ENCODE measurements around the gene C2CD3.
A peak's percentile ranks its signal among the peaks of the same experiment; 100 is the strongest.

Gene C2CD3

DNA sequence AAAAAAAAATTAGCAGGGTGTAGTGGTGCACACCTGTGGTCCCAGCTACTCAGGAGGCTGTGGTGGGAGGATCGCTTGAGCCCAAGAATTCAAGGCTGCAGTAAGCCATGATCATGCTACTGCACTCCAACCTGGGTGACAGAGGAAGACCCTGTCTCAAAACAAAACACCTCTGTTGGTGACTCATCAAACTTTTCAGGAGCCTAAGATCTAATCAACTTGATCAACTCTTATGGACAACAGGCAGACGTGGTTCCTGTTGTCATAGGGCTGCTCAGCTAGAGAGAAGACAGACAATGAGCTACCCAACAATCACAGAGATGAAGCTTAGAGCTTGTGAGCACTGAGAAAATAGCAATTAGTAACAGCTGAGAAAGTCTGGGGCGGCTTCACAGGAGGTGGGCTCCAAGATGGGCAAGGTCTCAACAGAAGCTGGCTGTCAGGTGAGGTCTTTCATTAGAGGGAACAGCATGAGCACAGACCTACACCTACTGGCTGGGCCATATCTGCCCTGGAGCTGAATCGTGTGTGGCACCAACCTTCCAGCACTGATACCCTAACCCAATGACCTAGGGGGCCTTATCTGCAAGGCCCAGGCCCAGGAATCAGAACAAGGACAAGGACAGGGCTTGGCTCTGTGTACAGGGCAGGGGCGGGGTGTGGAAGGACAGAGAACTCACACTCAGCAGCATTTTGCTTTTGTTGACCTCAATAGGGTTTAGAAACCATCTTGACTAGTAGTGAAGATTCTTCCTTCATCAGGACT lies 154.7 kb downstream of the C2CD3 start:
- no peak for DNase-seq

DNA sequence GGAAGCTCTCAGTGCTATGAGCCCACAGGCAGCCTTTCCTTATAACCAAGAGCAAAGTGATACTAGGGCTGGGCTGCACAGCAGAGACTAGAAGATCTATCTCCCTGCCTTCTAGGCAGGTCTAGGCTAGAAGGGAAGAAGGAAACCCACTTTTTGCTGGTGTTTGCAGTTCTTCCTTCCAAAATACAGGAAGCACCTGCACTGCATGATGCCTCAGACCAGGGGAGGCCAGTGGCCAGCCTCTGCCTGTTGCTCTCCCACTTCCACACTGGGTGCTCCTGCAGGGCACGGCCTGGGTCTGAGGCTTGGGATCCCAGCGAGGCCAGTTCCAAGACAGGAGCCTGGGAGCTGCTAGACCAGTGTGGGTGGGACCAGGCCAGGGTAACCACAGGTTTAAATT lies 155.9 kb downstream of the C2CD3 start:
- DNase-seq = no peak

DNA sequence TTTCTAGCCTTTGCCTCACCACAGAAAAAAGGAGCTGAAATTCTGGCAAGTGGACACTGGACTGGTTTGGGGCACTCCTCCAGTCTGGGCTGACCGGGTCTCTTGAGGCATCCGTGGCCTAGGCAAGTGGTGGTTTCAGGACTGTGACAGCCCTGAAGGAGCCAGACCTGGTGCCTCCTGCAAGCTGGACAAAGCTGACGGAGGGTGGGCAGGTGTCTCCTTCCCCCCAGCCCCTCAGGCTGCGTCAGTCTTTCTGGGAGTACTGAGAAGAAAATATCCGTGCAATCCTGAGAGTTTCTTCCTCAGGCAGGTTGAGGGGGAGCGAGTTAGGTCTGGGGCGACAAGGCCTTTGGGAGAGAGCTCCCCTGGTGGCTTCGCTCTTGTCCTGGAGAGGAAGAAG lies 157.7 kb downstream of the C2CD3 start:
- no peak for DNase-seq

DNA sequence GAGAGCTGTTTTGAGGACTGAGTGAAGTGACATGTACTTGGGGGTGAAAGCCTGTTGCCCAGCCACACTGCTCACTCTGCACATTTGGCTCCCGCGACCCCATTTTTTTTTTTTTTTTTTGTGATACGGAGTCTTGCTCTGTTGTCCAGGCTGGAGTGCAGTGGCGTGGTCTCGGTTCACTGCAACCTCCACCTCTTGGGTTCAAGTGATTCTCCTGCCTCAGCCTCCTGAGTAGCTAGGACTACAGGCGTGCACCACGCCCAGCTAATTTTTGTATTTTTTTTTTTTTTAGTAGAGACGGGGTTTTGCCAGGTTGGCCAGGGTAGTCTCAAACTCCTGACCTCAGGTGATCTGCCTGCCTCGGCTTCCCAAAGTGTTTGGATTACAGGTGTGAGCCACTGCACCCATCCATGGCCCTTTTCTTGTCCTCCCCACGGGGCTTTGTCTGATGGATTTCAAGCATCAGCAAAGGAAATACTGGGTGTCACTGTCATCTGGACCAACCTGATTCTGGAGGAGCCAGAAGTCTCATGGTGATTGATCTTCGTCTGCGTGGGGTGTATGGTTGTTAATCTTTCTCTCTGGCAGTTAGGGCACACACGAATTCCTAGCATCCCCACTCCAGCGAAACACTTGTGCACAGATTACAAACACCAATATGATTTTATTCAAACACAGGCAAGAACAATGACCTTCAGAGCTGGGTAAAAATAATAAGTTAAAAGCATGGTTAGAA lies 158.6 kb downstream of the C2CD3 start:
- no peak for DNase-seq

DNA sequence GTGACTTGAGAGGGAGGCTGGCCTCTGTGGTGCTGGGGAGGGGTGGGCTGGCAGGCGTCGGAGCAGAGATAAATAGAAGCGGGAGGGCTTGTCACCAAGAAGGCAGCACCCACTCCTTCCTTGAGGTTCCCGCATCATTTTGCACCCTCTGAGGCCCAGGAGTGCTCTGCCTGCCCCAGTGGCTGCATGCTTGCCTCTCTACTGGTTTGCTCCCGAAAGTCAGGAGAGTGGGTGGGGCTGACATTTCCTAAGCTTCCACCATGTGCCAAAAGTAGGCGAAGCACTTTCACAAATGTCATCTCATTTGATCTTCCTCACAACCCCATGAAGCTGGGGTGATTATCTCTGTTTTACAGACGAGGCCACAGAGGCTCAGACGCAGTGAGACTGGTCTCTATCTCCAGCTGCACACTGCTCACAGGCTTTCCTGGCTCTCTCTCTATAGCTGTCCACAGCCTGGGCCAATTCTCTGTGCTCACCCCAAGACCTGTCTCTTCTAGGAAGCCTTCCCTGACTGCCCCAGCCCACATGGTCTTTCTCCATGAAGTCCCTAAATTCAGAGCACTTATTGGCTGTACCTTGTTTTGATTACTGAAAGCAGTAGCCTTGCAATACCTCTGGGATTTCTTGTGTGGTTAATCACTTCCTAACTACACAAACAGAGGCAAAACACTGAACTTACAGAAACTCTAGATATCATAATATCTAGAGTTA lies 159.3 kb downstream of the C2CD3 start:
- DNase-seq = peak in 5 of 6 experiments; percentile 15 to 46 (median 32)

DNA sequence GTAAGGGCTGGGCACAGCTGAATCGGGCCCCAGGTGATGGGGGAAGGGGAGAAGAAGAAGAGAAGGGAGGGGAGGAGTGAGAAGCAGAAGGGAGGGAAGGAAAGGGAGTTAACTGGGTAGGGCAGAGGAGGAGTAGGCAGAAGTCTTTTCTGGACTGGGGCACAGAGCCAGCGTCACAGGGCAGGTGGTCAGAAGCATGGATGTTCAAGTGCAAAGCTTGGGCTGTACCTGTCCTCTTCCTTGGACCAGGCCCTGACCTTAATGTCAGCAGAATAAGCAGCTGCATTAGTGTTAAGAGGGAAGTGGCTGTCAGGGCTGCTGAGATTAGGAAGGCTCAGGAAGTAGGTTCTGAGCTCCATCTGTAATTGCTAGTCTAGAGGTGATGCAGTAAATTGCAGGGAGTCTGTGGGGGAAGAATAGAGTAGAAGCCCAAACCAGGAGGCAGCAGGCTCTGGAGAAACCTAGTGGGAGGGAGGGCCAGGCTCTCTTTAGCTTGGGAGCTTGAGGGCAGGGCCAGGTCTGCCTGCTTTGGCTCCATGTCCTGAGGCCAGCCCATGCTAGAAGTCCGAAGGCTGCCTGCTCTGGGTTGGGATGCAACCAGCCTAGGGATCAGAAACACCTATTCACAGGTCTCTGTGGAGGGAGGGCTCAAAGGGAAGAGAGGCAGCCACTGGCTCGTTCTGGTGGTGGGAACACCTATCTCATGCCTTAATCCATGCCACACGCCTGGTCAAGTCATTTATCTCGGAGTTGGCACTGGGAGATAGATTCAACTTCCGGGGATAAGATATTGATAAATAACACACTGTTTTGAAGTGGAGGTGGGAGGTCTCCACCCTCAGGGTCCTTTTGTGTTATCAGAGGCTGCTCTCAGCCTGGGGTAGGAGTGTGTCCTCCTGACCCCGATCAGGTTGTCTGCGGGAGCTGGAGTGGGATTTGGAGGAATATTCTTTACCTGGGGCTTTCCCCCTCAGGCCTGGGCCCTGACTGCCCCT lies 160.2 kb downstream of the C2CD3 start:
- no peak for DNase-seq

DNA sequence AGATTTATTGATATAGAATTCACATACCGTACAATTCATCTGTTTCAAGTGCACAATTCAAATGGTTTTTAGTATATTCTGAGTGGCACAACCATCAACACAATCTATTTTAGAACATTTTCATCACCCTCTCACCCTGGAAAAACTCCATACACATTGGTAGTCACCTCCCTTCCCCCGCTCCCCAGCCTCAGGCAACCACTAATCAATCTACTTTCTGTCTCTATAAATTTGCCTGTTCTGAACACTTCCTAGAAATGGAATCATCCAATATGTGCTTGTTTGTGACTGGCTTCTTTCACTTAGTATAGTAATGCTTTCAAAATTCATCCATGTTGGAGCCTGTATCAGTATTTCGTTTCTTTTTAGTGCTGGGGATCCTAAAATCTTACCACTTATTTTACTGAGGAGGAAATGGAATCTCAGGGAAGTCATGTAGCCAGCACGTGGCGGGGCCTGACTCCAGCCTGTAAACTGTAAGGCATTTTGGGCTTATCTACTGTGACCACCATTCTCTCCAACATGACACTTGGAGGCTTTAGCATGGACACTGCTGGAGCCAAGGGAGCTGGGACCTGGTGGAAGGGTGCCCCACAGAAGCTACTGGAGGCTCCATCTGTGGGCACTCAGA lies 161.0 kb downstream of the C2CD3 start:
- no peak for DNase-seq

DNA sequence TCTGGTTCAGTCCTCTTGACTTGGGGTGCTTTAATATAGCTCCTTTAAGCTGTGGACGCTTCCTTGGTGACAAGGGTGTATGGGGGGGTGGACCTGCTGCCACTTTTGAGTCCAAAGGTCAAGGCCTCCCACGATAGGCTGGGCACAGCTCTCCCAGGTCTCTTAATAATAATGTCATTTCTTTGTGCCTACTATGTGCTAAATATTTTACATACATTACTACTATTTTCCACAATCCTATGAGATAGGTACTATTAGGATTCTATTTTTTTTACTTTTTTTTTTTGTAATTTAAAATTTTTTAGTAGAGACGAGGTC lies 161.6 kb downstream of the C2CD3 start:
- DNase-seq = no peak

DNA sequence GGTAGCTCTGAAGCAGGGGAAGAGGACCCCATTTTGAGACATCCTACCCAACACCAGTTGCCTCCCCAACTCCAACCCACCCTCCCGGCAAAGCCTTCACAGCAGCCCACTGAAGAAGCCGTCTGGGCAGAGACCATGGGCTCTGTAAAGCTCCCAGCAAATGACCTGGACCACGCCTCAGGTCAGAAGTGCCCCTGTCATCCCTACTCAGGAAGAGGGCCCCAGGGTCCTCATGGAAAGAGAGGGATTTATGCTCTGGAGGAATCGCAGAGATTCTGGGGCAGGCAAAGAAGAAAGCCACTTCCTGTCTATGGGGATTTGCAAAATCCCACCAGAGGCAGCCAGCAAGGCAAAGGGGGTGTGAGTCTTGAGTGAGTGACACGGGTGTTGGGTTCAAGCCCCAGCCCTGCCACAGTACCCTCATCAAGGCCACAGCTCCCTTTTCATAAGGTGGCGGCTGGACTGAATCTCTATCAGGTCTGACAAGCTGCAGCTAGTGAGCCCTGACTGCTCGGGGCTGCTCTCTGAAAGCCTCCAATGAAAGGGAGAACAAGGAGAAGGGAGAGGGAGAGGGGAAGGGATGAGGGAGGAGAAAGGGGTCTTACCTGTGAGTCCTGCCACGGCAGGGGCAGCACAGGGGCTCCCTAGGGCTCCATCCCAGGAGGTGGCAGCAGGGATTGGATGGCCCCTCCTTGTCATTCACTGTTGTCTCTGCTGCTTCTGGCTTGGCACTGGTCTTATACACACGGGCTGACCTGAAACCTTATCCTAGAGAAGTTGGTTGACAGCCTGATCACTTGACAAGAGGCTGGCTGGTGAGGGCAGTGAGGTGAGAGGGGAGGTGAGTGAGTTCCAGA lies 162.2 kb downstream of the C2CD3 start, which contains the start of gene UCP3:
TSS of gene UCP3 (minus strand) at position 713 of the 857 bp plus-strand sequence. CDS start 2,043 bp downstream, outside the sequence.
- DNase-seq = no peak

DNA sequence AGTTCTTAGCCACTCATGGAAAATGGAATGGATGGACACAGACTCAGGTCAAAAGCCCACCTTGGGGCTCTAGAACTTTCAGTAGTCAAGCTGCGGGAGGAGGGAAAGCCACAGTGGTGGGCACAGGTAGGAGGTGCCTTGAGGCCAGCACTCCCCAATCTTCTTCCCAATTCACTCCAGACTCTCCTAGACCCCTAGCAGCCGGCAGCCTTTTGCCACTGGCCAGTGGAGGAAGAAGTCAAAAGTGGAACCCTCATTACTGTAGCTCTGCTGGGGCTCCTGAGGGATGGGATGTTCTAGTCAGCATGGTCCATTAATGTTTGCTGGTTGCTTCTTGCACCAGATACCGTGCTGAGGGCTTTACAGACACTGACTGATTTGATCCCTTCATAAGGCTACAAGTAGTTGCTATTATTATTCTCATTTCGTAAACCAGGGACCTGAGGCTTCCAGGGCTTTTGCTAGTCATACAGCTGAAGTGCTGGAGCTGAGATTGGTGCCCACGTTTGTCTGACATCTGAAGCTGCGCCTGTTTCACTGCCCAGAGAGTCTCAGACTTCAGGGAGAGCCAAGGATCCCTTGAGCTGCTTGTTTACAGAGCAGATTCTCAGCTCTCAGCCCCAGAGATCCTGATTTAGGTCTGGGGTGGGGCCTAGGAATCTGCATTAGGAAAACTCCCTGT lies 163.0 kb downstream of the C2CD3 start:
- no peak for DNase-seq

DNA sequence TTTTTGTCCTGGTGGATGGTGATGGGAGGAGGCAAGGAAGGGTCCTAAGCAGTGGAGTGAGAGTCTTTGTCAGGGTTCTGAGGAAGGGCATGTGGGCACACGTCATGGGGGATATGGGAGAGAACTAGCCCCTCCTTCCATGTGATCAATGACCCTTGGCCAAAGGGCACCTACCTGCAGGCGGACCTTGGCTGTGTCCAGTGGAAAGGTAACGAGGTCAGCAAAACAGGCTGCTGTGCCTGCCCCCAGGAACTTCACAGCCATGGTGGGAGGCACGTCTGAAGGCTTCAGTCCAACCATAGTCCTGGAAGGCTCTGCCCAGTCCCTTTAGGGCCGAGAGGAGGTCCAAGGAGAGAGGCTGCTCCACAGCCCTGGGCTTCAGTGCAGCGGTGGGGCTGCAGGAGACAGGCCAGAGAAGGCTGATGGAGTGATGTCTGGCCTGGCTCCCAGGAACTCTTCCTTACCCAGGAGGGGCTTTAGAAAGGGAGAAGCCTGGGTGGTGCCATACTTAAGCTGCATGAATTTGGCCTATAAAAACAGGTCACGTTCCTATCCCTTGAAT lies 164.0 kb downstream of the C2CD3 start:
- no peak for DNase-seq

DNA sequence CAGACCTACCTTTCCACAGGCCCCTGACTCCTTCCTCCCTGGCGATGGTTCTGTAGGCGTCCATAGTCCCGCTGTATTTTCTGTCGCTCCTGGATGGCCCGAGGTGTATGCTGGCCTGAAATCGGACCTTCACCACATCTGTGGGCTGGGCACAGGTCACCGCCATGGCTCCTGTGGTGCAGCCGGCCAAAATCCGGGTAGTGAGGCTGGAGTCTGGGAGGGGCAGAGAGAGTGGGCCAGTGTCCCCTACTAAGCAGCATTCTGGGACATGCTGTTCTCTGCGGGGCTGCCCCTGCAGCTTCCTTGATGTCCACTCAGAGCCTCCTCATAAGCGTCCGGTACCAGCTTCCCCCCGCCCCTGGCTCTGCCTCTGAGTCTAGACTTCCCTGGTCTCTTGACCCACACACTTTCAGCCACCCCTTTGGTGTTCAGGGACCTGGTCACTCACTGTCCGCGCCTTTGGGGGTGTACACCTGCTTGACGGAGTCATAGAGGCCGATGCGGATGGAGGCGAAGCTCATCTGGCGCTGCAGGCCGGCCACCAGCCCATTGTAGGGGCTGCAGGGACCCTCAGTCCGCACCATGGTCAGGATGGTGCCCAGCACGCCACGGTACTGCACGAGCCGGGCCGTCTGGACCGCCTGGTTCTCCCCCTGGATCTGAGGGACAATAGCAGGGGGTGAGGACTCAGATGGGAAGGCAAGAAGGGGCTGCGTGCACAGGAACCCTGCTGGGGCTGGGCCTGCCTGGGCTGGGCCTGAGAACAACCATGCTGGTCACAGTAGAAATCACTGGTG lies 164.9 kb downstream of the C2CD3 start:
- no peak for DNase-seq

DNA sequence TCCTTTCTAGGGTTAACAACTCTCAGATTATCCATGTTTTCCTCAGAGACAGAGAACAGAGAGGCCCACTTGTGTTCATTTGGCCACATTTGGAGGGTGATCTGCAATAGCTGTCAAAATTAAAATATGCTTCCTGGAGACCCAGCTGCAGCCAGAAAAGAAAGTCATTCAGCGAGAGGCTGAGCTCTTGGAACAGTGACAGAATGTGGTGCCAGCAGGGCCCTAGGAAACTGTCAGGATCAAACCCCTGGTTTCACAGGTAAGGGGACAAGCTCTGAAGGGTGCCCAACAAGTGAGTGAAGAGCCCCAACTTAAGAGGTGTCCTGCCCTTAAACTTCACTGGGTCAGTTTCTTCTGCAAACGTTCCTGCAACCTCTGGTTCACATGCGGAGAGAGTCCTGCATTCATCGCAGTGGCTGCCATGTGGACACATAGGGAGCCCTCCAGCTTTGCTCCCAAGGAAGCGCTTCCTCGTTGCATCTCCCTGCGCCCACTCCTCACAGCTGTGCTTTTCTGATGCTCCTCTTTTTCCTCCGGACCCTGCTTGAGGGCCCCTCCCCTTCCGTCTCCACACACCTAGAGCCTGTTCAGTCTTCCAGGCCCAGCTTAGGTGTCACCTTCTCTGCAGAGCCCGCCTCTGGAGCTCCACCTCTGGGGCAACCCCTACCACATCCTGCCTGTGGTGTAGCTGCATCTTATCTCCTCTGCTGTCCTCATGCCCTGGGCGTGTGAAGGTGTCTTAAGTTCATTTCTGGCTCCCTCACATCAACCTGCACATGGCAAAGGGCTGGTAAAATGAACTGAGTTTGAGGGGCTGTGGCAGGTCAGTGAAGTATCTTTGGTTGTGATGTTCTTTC lies 165.8 kb downstream of the C2CD3 start:
- peak; percentile 72 to 93 (median 86) for DNase-seq

DNA sequence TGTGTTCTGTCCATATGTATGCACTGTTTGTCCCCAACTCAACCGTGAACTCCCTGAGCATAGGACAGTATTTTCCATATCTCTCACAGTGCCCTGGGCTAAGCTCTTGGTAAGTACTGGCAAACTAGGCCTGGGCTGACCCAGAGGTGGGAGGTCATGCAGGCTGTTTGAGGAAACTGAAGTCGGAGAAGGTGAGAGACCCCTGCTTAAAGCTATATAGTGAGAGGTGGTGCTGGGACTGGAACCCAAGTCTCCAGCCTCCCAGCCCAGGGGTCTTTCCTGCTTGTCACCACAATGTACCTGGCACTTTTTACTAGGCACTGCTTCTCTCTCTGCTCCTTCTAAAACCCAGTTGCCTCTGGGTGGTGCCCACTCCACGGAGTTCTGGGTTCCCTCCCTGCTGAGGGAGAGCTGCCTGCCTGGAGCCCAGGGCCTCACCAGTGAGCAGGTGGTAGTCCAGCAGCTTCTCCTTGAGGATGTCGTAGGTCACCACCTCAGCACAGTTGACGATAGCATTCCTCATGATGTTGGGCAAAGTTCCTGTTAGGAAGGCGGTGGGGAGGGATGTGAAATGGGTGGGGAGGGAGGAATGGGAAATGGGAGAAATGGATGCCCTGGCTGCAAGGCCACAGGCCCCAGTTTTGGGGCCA lies 166.6 kb downstream of the C2CD3 start:
- no peak for DNase-seq

DNA sequence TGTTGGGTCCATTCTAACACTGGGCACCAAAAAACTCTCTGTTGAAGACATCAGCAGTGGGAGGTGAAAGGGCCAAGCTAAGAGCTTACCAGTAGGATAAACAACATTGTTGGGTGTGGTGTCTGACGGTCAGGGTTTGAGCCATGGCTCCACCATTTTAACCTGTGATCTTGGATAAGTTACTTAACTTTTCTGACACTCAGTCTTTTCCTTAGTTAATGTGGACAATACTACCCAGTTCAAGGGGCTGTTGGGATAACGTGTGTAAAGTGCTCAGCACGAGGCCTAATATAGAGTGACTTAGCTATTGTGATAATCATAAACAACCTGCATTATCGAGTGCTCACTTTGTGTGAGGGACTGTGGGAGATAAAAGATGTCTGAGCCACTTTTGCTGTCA lies 168.0 kb downstream of the C2CD3 start:
- DNase-seq = no peak

DNA sequence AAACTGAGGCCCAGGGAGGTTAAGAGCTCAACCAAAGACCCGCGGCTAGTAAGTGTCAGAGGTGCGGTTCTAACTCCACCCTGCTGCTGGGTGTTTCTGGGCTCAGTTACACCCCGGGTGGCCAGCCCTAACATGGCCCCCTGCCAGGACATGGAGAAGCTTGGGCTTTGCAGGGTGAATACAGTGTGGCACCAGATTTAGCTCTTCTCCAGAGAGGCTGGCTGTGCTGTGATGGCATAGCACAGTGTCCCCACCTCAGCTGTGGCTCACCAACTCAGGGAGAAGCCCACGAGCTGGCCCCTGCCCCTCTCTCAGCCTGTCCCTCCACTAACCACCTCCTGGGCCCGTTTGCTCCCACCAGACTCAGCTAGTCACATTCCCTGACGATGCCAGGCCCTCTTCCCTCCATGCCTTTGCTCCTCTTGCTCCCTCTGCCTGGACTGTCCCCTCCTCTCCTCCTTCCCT lies 168.9 kb downstream of the C2CD3 start:
- DNase-seq = no peak

DNA sequence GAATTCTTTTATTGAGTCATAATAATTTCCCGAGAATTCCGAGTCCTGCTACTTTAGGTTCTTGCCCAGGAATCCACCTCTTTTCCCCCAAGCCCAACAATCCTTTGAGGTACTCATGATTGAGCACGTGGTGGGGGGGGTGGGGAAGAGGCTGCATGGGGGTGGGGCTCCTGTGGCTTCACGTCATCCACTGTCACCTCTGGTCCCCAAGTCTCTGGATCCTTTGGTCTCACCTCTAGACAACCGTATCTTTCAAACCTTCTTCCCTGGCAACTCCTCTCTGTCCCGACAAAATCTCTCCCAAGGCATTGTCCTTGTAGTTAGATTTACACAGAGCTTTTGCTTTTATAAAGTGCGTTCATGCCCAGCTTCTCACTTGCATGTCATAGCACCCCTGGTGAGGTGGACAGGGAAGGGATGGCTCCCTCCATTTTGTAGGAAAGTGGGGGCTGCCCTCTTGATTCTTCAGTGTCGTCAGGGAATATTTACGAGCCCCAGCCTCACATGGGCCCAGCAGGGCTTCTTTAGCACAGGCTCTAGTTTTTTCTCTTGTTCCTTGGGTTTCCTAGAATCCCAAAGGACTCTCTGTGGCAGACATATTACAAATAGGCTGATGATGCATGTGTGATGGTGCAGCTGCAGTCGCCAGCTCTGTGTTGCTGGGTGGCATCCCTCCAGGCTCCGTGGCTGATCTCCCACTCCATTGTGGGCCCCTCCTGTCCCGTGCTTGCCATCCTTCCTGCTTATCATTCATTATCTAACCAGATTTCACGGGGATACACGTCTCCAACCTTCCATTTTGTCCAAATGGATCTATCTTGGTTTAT lies 170.3 kb downstream of the C2CD3 start:
- DNase-seq = no peak

Measured in stimulated activated naive CD4-positive, alpha-beta T cell (primary cell).